Endodermal cell (in vitro differentiated cells): ENCODE results near the gene PRR5. TPM values are rescaled to one million over a fixed set of nuclear protein-coding genes. Genes with fewer than 3 reads are reported as not detected.

Experiments
- DNase-seq: peaks from one replicate; pipeline ENCODE4 v3.0.0-alpha.2; 2017
- H3K27ac ChIP-seq: 2 replicates; pipeline ENCODE4 v1.5.1; 2013; ENCODE audit warnings: mild to moderate bottlenecking, low read depth, low read length, moderate library complexity
- H3K27me3 ChIP-seq: 2 replicates; pipeline ENCODE4 v1.6.1; 2013; ENCODE audit warnings: mild to moderate bottlenecking, low read length, moderate library complexity; ENCODE audit not compliant: insufficient read depth, control insufficient read depth, poor library complexity, severe bottlenecking
- H3K36me3 ChIP-seq: 2 replicates; pipeline ENCODE4 v1.7.0; 2013; ENCODE audit warnings: mild to moderate bottlenecking, low read length, moderate library complexity; ENCODE audit not compliant: control insufficient read depth, insufficient read depth
- H3K4me1 ChIP-seq: one replicate; pipeline ENCODE4 v1.7.0; 2013; ENCODE audit warnings: low read length; ENCODE audit not compliant: control insufficient read depth, insufficient read depth
- H3K4me3 ChIP-seq: 2 replicates; pipeline ENCODE4 v1.5.1; 2013; ENCODE audit warnings: mild to moderate bottlenecking, low read length, moderate library complexity
- H3K9ac ChIP-seq: 2 replicates; pipeline ENCODE4 v1.6.1; 2013; ENCODE audit warnings: mild to moderate bottlenecking, low read length, moderate library complexity; ENCODE audit not compliant: poor library complexity, severe bottlenecking; ENCODE audit errors: extremely low read depth
- H3K9me3 ChIP-seq: 2 replicates; pipeline ENCODE4 v1.6.1; 2013; ENCODE audit warnings: mild to moderate bottlenecking, low read length, moderate library complexity; ENCODE audit not compliant: control insufficient read depth
- H3K27ac Mint-ChIP-seq: 2 replicates; pipeline ENCODE4 v1.8.0; 2020; ENCODE audit warnings: mixed read lengths
- H3K27me3 Mint-ChIP-seq: 2 replicates; pipeline ENCODE4 v1.8.0; 2021; ENCODE audit warnings: mild to moderate bottlenecking, mixed read lengths; ENCODE audit not compliant: insufficient read depth
- H3K36me3 Mint-ChIP-seq: 2 replicates; pipeline ENCODE4 v1.8.0; 2020; ENCODE audit warnings: low read depth, mixed read lengths
- H3K4me1 Mint-ChIP-seq: 2 replicates; pipeline ENCODE4 v1.8.0; 2020; ENCODE audit warnings: mixed read lengths
- H3K4me3 Mint-ChIP-seq: 2 replicates; pipeline ENCODE4 v1.8.0; 2020; ENCODE audit warnings: mild to moderate bottlenecking, moderate library complexity, mixed read lengths
- H3K9me3 Mint-ChIP-seq: 2 replicates; pipeline ENCODE4 v1.8.0; 2020; ENCODE audit warnings: mild to moderate bottlenecking, mixed read lengths
- CTCF ChIP-seq: fragments of 200-600 bp; sonication (generic); conservative IDR thresholded peaks from 2 replicates; pipeline ENCODE4 v1.5.0; 2021; ENCODE audit warnings: antibody characterized with exemption, mild to moderate bottlenecking
- WGBS, 2 experiments: methylation state at CpG; one replicate each; pipeline versions ENCODE4 v1.1.5 to v1.1.7; 2013; ENCODE audit warnings: missing lambda C conversion rate in 2 of 2, mixed read lengths in 1 of 2; ENCODE audit not compliant: insufficient coverage in 1 of 2, insufficient read length in 1 of 2; 5-methylcytosine and 5-hydroxymethylcytosine counted together
- total RNA-seq, 2 donors: library from RNA; stranded (reverse); fragmentation: NEBNext Ultra II Directional in 1 of 2; extraction: Animal tissue kit (Norgen Biotek cat#: 25700) in 1 of 2; gene quantifications; 2 replicates in 1 of 2; 3 replicates in 1 of 2; pipeline ENCODE4 v1.2.1, GENCODE V29; 2021

PRR5 gene
- total RNA-seq, 2 donors from 2014 or later: 32.0 to 37.2 TPM

DNA sequence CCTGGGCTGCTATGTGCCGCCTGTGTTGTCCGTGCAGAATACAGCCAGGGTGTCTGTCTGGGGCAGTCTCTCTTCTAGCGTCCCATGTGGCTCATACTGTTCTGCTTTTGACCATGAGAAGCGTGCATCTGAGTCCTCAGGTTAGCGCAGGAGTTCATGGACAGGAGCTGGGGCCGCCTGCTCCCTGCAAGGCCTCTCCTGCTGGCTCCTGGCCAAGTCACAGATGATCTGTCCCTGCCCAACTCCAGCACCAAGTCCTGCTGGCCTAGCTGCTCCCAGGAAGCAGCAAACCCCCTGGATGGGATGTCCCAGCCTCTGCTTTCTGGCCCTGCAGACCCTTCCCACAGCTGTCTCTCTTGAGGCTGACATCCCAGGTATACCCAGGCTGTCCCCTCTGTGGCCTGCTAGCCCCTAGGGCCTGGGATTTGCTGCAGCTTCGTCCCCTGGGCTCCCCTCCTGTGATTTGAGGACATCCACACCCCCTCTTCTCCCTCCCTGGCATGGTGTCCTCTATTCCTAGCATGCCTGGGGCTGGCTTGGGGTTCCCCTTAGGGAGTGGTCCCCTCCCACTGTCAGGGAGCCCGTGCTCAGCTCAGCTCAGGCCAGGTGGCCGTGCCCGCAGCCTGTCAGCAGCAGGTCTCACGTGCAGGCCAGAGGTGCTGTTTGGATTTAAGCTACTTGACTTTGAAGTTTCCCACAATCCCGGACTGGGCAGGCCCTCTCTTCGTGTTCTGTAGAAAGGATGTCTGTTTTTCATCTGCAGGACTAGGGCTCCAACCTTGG lies 17.8 kb downstream of the PRR5 start:
- no peaks in the 10 kb centered on the region for H3K9me3 Mint-ChIP-seq
- no peak overlapping the region for H3K27ac Mint-ChIP-seq
- H3K4me1 ChIP-seq: peaks cover 5% of the 10 kb centered on the region
- no peak for TF ChIP-seq CTCF
- no peaks in the 10 kb centered on the region for H3K27me3 Mint-ChIP-seq
- no peaks in the 10 kb centered on the region for H3K27me3 ChIP-seq
- WGBS, 2 experiments: 85 to 91% methylated on average over 8 to 13 of the region's 13 CpGs
- H3K4me3 ChIP-seq: no peak overlapping the region
- no peak overlapping the region for H3K27ac ChIP-seq
- H3K4me3 Mint-ChIP-seq: no peak overlapping the region
- peaks cover 27% of the 10 kb centered on the region for H3K36me3 Mint-ChIP-seq
- peaks cover 6% of the 10 kb centered on the region for H3K4me1 Mint-ChIP-seq
- H3K36me3 ChIP-seq: peaks cover 6% of the 10 kb centered on the region
- H3K9ac ChIP-seq: no peak overlapping the region
- no peaks in the 10 kb centered on the region for H3K9me3 ChIP-seq
- no peak for DNase-seq

GRCh38 chr22:44721213-44721612 lies 19.2 kb downstream of the PRR5 start:
- Histone ChIP-seq H3K9me3 (no peaks in the 10 kb centered on the region), H3K36me3 (peaks cover 5% of the 10 kb centered on the region), H3K27ac (no peak overlapping the region), H3K4me1 (peaks cover 8% of the 10 kb centered on the region), H3K4me3 (no peak overlapping the region), H3K9ac (no peak overlapping the region), H3K27me3 (no peaks in the 10 kb centered on the region)
- no peaks in the 10 kb centered on the region for H3K27me3 Mint-ChIP-seq
- no peaks in the 10 kb centered on the region for H3K9me3 Mint-ChIP-seq
- H3K4me3 Mint-ChIP-seq: no peak overlapping the region
- peaks cover 13% of the 10 kb centered on the region for H3K4me1 Mint-ChIP-seq
- peaks cover 31% of the 10 kb centered on the region for H3K36me3 Mint-ChIP-seq
- WGBS, 2 experiments: 89 to 92% methylated on average over 6 to 7 of the region's 7 CpGs
- TF ChIP-seq CTCF: no peak
- no peak for DNase-seq
- H3K27ac Mint-ChIP-seq: no peak overlapping the region

DNA sequence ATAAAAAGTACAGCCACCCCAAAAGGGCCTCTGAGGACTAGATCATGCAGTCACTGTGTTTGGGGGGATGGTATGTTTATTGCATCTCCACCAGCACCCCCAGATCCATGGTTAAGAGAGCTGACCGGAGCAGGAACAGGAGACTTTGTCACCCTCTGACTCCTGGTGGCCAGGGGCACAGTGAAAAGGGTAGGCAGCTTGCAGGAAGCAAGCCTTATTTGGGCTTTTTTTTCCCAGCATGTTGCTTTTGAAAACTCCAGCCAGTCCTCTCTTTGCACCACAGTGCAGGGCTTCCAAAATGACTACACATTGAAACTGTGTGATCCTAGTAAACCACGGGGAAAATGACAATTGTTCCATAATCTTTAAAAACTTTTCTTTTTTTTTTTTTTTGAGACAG lies 20.6 kb downstream of the PRR5 start:
- Mint-ChIP-seq H3K36me3 (peaks cover 32% of the 10 kb centered on the region), H3K27ac (no peak overlapping the region), H3K4me1 (peaks cover 13% of the 10 kb centered on the region), H3K9me3 (no peaks in the 10 kb centered on the region), H3K4me3 (no peak overlapping the region), H3K27me3 (no peaks in the 10 kb centered on the region)
- WGBS, 2 experiments: 93 to 94% methylated on average over 2 of the region's 2 CpGs
- Histone ChIP-seq H3K36me3 (peaks cover 8% of the 10 kb centered on the region), H3K4me1 (peaks cover 8% of the 10 kb centered on the region), H3K9ac (no peak overlapping the region), H3K4me3 (no peak overlapping the region), H3K27ac (no peak overlapping the region), H3K27me3 (no peaks in the 10 kb centered on the region), H3K9me3 (no peaks in the 10 kb centered on the region)
- no peak for DNase-seq
- no peak for TF ChIP-seq CTCF
